ENCODE data around the gene C17orf114. TPM values are rescaled to one million over a fixed set of nuclear protein-coding genes. Genes with fewer than 3 reads are reported as not detected.

Gene C17orf114

GRCh38 chr17:4772235-4772613 lies 29.9 kb downstream of the C17orf114 start:
- H3K36me3 ChIP-seq, result no peaks in the 10 kb centered on the region
- H3K9me3 ChIP-seq, result no peaks in the 10 kb centered on the region
- no peak for DNase-seq
- no peaks in the 10 kb centered on the region for H3K27me3 ChIP-seq
- no peak overlapping the region for H3K4me3 ChIP-seq

GRCh38 chr17:4771519-4772234 lies 30.5 kb downstream of the C17orf114 start, which contains the start of gene TM4SF5:
Gene TM4SF5 (plus strand): TSS chr17:4771886. CDS start chr17:4771923, 37 bp downstream.
- H3K4me3 ChIP-seq, result no peak within 1 kb of the TSS
- H3K36me3 ChIP-seq, result no peaks in the 10 kb centered on the region
- H3K27me3 ChIP-seq, result no peaks in the 10 kb centered on the region
- no peaks in the 10 kb centered on the region for H3K9me3 ChIP-seq
- DNase-seq, result no peak

- no peaks in the 10 kb centered on the region for H3K9me3 ChIP-seq
- no peak for DNase-seq
- H3K36me3 ChIP-seq, result no peaks in the 10 kb centered on the region
- no peaks in the 10 kb centered on the region for H3K27me3 ChIP-seq
- no peak overlapping the region for H3K4me3 ChIP-seq
Observed at GRCh38 chr17:4769628-4770027, 32.5 kb downstream of the C17orf114 start.

- H3K4me3 ChIP-seq, result no peak overlapping the region
- DNase-seq, result no peak
Observed at GRCh38 chr17:4768298-4768697, 33.8 kb downstream of the C17orf114 start.

GRCh38 chr17:4766723-4767122 lies 35.4 kb downstream of the C17orf114 start:
- Histone ChIP-seq H3K27me3 (no peaks in the 10 kb centered on the region), H3K9me3 (no peaks in the 10 kb centered on the region), H3K4me3 (no peak overlapping the region), H3K36me3 (no peaks in the 10 kb centered on the region)
- DNase-seq, result no peak

More at GRCh38 chr17:4768298-4768697, 33.8 kb downstream of the C17orf114 start:
- Histone ChIP-seq H3K9me3 (no peaks in the 10 kb centered on the region), H3K36me3 (no peaks in the 10 kb centered on the region), H3K27me3 (no peaks in the 10 kb centered on the region)

GRCh38 chr17:4766201-4766600 lies 35.9 kb downstream of the C17orf114 start:
- Histone ChIP-seq H3K4me3 (no peak overlapping the region), H3K9me3 (no peaks in the 10 kb centered on the region), H3K27me3 (no peaks in the 10 kb centered on the region), H3K36me3 (no peaks in the 10 kb centered on the region)
- DNase-seq, result no peak

GRCh38 chr17:4764595-4764994 lies 37.5 kb downstream of the C17orf114 start:
- no peak for DNase-seq
- no peaks in the 10 kb centered on the region for H3K27me3 ChIP-seq
- H3K4me3 ChIP-seq, result no peak overlapping the region
- H3K9me3 ChIP-seq, result no peaks in the 10 kb centered on the region
- no peaks in the 10 kb centered on the region for H3K36me3 ChIP-seq

- Histone ChIP-seq H3K27me3 (peaks cover 4% of the 10 kb centered on the region; the same call in 1 of the 2 replicates), H3K36me3 (no peaks in the 10 kb centered on the region)
Observed at GRCh38 chr17:4759776-4760236, 42.3 kb downstream of the C17orf114 start.

GRCh38 chr17:4753392-4753791 lies 48.7 kb downstream of the C17orf114 start:
- Histone ChIP-seq H3K9me3 (no peaks in the 10 kb centered on the region), H3K4me3 (no peak overlapping the region), H3K36me3 (no peaks in the 10 kb centered on the region), H3K27me3 (peaks cover 15% of the 10 kb centered on the region)
- DNase-seq, result no peak

More at GRCh38 chr17:4759776-4760236, 42.3 kb downstream of the C17orf114 start:
- DNase-seq, result no peak
- no peaks in the 10 kb centered on the region for H3K9me3 ChIP-seq
- no peak overlapping the region for H3K4me3 ChIP-seq

GRCh38 chr17:4751932-4752331 lies 50.2 kb downstream of the C17orf114 start:
- no peaks in the 10 kb centered on the region for H3K36me3 ChIP-seq
- DNase-seq, result no peak
- no peaks in the 10 kb centered on the region for H3K9me3 ChIP-seq
- H3K4me3 ChIP-seq, result no peak overlapping the region
- peaks cover 15% of the 10 kb centered on the region for H3K27me3 ChIP-seq

Other genes with a start within 250 kb of the C17orf114 start
- 34.0 and 63.2 TPM in 2 replicates for gene MYBBP1A, start 246.9 kb downstream of the C17orf114 start, total RNA-seq (2014; rRNA removed; shearing (Covaris generic); ENCODE audit: low replicate concordance)
- gene GGT6, start 241.8 kb downstream of the C17orf114 start, total RNA-seq (2014; rRNA removed; shearing (Covaris generic); ENCODE audit: low replicate concordance), result not detected in 2 replicates
- gene SMTNL2, start 217.8 kb downstream of the C17orf114 start, total RNA-seq (2014; rRNA removed; shearing (Covaris generic); ENCODE audit: low replicate concordance), result not detected in 2 replicates
- gene ALOX15, start 160.7 kb downstream of the C17orf114 start, total RNA-seq (2014; rRNA removed; shearing (Covaris generic); ENCODE audit: low replicate concordance), result not detected in 2 replicates
- gene PELP1, start 98.2 kb downstream of the C17orf114 start, total RNA-seq (2014; rRNA removed; shearing (Covaris generic); ENCODE audit: low replicate concordance), result 13.6 and 15.7 TPM in 2 replicates
- gene ARRB2, start 91.7 kb downstream of the C17orf114 start, total RNA-seq (2014; rRNA removed; shearing (Covaris generic); ENCODE audit: low replicate concordance), result 5.7 and 10.5 TPM in 2 replicates
- 13.2 and 19.4 TPM in 2 replicates for gene MED11, start 70.9 kb downstream of the C17orf114 start, total RNA-seq (2014; rRNA removed; shearing (Covaris generic); ENCODE audit: low replicate concordance)
- gene ZMYND15, start 62.5 kb downstream of the C17orf114 start, total RNA-seq (2014; rRNA removed; shearing (Covaris generic); ENCODE audit: low replicate concordance), result 0.30 and 0.33 TPM in 2 replicates
- 1.8 and 3.7 TPM in 2 replicates for gene CXCL16, start 62.4 kb downstream of the C17orf114 start, total RNA-seq (2014; rRNA removed; shearing (Covaris generic); ENCODE audit: low replicate concordance)
- not detected in 2 replicates for gene TM4SF5, start 30.4 kb downstream of the C17orf114 start, total RNA-seq (2014; rRNA removed; shearing (Covaris generic); ENCODE audit: low replicate concordance)
- gene VMO1, start 16.0 kb downstream of the C17orf114 start, total RNA-seq (2014; rRNA removed; shearing (Covaris generic); ENCODE audit: low replicate concordance), result not detected in 2 replicates
- not detected in 2 replicates for gene GLTPD2, start 13.4 kb downstream of the C17orf114 start, total RNA-seq (2014; rRNA removed; shearing (Covaris generic); ENCODE audit: low replicate concordance)
- 149 and 177 TPM in 2 replicates for gene PSMB6, start 6.2 kb downstream of the C17orf114 start, total RNA-seq (2014; rRNA removed; shearing (Covaris generic); ENCODE audit: low replicate concordance)
- 3.7 and 5.8 TPM in 2 replicates for gene PLD2, start 4.8 kb upstream of the C17orf114 start, total RNA-seq (2014; rRNA removed; shearing (Covaris generic); ENCODE audit: low replicate concordance)
- 15.1 and 19.1 TPM in 2 replicates for gene MINK1, start 31.0 kb upstream of the C17orf114 start, total RNA-seq (2014; rRNA removed; shearing (Covaris generic); ENCODE audit: low replicate concordance)
- gene C17orf107, start 97.2 kb upstream of the C17orf114 start, total RNA-seq (2014; rRNA removed; shearing (Covaris generic); ENCODE audit: low replicate concordance), result 0.16 and 0.94 TPM in 2 replicates
- gene CHRNE, start 100.8 kb upstream of the C17orf114 start, total RNA-seq (2014; rRNA removed; shearing (Covaris generic); ENCODE audit: low replicate concordance), result 0.07 TPM in 1 of 2 replicates, not detected in the other
- not detected in 2 replicates for gene GP1BA, start 129.9 kb upstream of the C17orf114 start, total RNA-seq (2014; rRNA removed; shearing (Covaris generic); ENCODE audit: low replicate concordance)
- gene SLC25A11, start 137.7 kb upstream of the C17orf114 start, total RNA-seq (2014; rRNA removed; shearing (Covaris generic); ENCODE audit: low replicate concordance), result 48.0 and 87.3 TPM in 2 replicates
- 20.4 and 29.9 TPM in 2 replicates for gene RNF167, start 137.9 kb upstream of the C17orf114 start, total RNA-seq (2014; rRNA removed; shearing (Covaris generic); ENCODE audit: low replicate concordance)
- 182 and 263 TPM in 2 replicates for gene PFN1, start 146.2 kb upstream of the C17orf114 start, total RNA-seq (2014; rRNA removed; shearing (Covaris generic); ENCODE audit: low replicate concordance)
- 1.3 TPM in 1 of 2 replicates, not detected in the other for gene ENO3, start 148.8 kb upstream of the C17orf114 start, total RNA-seq (2014; rRNA removed; shearing (Covaris generic); ENCODE audit: low replicate concordance)
- 32.2 and 88.3 TPM in 2 replicates for gene SPAG7, start 165.5 kb upstream of the C17orf114 start, total RNA-seq (2014; rRNA removed; shearing (Covaris generic); ENCODE audit: low replicate concordance)
- 1.9 and 5.6 TPM in 2 replicates for gene CAMTA2, start 185.3 kb upstream of the C17orf114 start, total RNA-seq (2014; rRNA removed; shearing (Covaris generic); ENCODE audit: low replicate concordance)
- gene INCA1, start 195.2 kb upstream of the C17orf114 start, total RNA-seq (2014; rRNA removed; shearing (Covaris generic); ENCODE audit: low replicate concordance), result not detected in 2 replicates
- gene KIF1C, start 195.6 kb upstream of the C17orf114 start, total RNA-seq (2014; rRNA removed; shearing (Covaris generic); ENCODE audit: low replicate concordance), result 19.1 and 58.1 TPM in 2 replicates
- not detected in 2 replicates for gene SLC52A1, start 233.1 kb upstream of the C17orf114 start, total RNA-seq (2014; rRNA removed; shearing (Covaris generic); ENCODE audit: low replicate concordance)

Measured in MG63 (cell line).